Lung (tissue), 12 donors: Measurements from ENCODE around the gene GPX5. TPM values are rescaled to one million over a fixed set of nuclear protein-coding genes. Genes with fewer than 3 reads are reported as not detected.
A peak's percentile ranks its signal among the peaks of the same experiment; 100 is the strongest.

Source experiments
- ATAC-seq: fragments of 200-7000 bp; cut with Tn5 transposase; one replicate; pipeline ENCODE4 v1.9.1; 2020; ENCODE audit warnings: moderate number of reproducible peaks; ENCODE audit not compliant: insufficient read depth, low FRiP score
- DNase-seq, 3 donors: peaks; one replicate each; pipeline ENCODE4 v3.0.0-alpha.2; 2013 to 2017
- H3K27ac ChIP-seq, 2 donors: one replicate each; pipeline ENCODE4 v1.5.1; 2013; ENCODE audit warnings: mild to moderate bottlenecking in 2 of 2, moderate library complexity in 2 of 2, control low read depth in 1 of 2, inconsistent platforms in 1 of 2, low read depth in 1 of 2, low read length in 1 of 2
- H3K27me3 ChIP-seq, 3 donors: one replicate each; pipeline ENCODE4 v1.5.1; 2013; ENCODE audit warnings: low read length in 2 of 3; ENCODE audit not compliant: control insufficient read depth in 3 of 3, insufficient read depth in 3 of 3
- H3K36me3 ChIP-seq, 4 donors: one replicate each; pipeline ENCODE4 v1.5.1; 2013; ENCODE audit warnings: low read length in 4 of 4, mild to moderate bottlenecking in 1 of 4, moderate library complexity in 1 of 4; ENCODE audit not compliant: control insufficient read depth in 4 of 4, insufficient read depth in 4 of 4
- H3K4me1 ChIP-seq, 5 donors: one replicate each; pipeline ENCODE4 v1.5.1; 2013; ENCODE audit warnings: low read length in 5 of 5, mild to moderate bottlenecking in 2 of 5, moderate library complexity in 1 of 5; ENCODE audit not compliant: control insufficient read depth in 5 of 5, insufficient read depth in 5 of 5
- H3K4me3 ChIP-seq: one replicate; pipeline ENCODE4 v1.5.1; 2013; ENCODE audit warnings: mild to moderate bottlenecking, control low read depth, moderate library complexity
- H3K9ac ChIP-seq, 2 donors: one replicate each; pipeline ENCODE4 v1.5.1; 2013; ENCODE audit warnings: low read length in 2 of 2, control low read depth in 1 of 2; ENCODE audit not compliant: insufficient read depth in 1 of 2
- H3K9me3 ChIP-seq, 4 donors: one replicate each; pipeline ENCODE4 v1.5.1; 2013; ENCODE audit warnings: low read length in 3 of 4, mild to moderate bottlenecking in 1 of 4, moderate library complexity in 1 of 4; ENCODE audit not compliant: control insufficient read depth in 4 of 4, insufficient read depth in 3 of 4
- WGBS, 2 donors: extraction: QIAGEN DNeasy Blood & Tissue Kit; methylation state at CpG; one replicate each; pipeline ENCODE4 v1.1.7; 2013; 5-methylcytosine and 5-hydroxymethylcytosine counted together
- polyA plus RNA-seq, 2 donors: library from polyadenylated mRNA; stranded (reverse); fragments of 200-250 nt; gene quantifications; one replicate each; pipeline ENCODE4 v1.2.1, GENCODE V29; 2013
- total RNA-seq, 2 donors: library from RNA; depleted of rRNA in 1 of 2; stranded (reverse); fragments of >200 nt in 1 of 2; gene quantifications; one replicate each; pipeline ENCODE4 v1.2.1, GENCODE V29; 2014 to 2021
- TF ChIP-seq, protein P1 (sequence below): IDR thresholded peaks from 2 replicates; pipeline ENCODE4 v1.5.1; 2012; ENCODE audit warnings: mild to moderate bottlenecking; ENCODE audit errors: control extremely low read depth, extremely low read depth
- donor health status: control.
- donor health status: control.
- donor health status: Bipolar disorder and iron deficiency.
- donor health status: healthy.
- donor health status: DM: yes; HTN: yes; CAD: no.

Gene GPX5
- total and polyA plus RNA-seq, 4 donors: not detected

DNA sequence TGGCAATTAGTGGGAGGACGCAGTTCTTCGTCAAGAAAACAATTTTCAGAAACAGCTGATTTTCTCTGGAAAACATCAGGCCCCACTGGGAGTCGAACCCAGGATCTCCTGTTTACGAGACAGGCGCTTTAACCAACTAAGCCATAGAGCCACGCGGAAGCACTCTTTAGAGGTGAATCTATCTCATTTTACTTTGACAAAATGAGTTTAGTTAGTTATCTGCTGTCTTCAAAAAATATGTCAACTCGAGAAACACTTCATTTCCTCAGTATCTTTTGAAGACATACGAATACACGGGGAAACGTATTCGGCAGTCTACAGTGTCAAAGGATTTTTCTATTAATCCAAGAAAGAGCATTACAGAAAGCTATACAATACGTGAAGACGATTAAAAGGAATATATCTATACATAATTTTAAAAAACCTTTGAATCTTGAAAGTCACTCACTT lies 36.7 kb upstream of the GPX5 start:
- ATAC-seq: no peak
- peak; percentile 59 to 89 (median 80) for DNase-seq
- TF ChIP-seq, protein P1, sequence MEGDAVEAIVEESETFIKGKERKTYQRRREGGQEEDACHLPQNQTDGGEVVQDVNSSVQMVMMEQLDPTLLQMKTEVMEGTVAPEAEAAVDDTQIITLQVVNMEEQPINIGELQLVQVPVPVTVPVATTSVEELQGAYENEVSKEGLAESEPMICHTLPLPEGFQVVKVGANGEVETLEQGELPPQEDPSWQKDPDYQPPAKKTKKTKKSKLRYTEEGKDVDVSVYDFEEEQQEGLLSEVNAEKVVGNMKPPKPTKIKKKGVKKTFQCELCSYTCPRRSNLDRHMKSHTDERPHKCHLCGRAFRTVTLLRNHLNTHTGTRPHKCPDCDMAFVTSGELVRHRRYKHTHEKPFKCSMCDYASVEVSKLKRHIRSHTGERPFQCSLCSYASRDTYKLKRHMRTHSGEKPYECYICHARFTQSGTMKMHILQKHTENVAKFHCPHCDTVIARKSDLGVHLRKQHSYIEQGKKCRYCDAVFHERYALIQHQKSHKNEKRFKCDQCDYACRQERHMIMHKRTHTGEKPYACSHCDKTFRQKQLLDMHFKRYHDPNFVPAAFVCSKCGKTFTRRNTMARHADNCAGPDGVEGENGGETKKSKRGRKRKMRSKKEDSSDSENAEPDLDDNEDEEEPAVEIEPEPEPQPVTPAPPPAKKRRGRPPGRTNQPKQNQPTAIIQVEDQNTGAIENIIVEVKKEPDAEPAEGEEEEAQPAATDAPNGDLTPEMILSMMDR: no peak
- no peaks in the 10 kb centered on the region for H3K36me3 ChIP-seq
- H3K27ac ChIP-seq: no peak overlapping the region
- H3K9ac ChIP-seq: peak overlapping the region in 1 of 2 donors; percentile 77
- peaks cover 0 to 1% (median 0%) of the 10 kb centered on the region in 4 donors for H3K9me3 ChIP-seq
- H3K4me1 ChIP-seq: peaks cover 0 to 4% (median 3%) of the 10 kb centered on the region in 5 donors
- no peak overlapping the region for H3K4me3 ChIP-seq
- 8 to 18% methylated on average over 14 of the region's 14 CpGs for WGBS, 2 donors
- peaks cover 0 to 3% (median 0%) of the 10 kb centered on the region in 3 donors for H3K27me3 ChIP-seq

DNA sequence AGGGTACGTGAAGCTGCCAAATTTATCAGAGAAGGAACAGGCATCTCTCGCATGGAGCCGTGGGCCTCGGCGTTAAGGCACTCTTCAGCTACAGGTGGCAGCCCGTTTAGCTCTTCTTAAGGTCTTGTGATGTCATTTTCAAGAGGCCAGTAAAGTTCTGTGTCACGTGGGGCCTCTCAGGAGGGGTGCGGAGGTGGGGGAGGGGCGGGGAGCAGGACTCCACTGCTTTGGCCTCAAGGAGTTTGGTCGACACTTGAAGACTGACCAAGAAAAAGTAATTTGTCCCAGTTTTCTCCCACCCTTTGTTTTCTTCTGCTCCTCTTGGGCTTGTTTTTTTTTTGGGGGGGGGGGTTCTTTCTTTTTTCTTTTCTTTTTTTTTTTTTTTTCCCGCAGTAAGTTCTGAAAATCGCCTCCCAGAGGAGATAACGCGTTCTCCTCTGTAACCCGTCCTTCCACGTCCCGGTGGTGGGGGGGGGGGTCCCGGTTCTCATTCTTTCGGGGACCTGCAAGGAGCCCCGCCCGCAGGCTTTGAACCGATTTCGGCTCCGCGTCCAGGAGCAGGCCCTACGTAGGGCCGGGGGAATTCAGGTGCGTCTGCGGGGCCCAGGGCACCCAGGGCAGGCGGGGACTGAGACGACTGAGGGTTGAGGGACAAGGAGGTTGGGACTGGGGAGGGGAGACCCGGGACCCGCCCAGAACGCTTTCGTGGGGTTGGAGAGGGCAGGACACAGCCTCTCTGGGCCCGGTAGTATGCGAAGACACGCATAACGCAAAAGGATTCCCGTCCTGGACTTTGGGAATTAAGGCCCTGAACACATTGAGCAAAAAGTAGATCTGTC lies 36.1 kb upstream of the GPX5 start:
- TF ChIP-seq, protein P1: no peak
- Histone ChIP-seq H3K4me3 (no peak overlapping the region), H3K27me3 (peaks cover 0 to 3% (median 0%) of the 10 kb centered on the region in 3 donors), H3K9me3 (peaks cover 0 to 1% (median 0%) of the 10 kb centered on the region in 4 donors), H3K4me1 (peaks cover 0 to 4% (median 3%) of the 10 kb centered on the region in 5 donors), H3K36me3 (no peaks in the 10 kb centered on the region), H3K9ac (peak overlapping the region; percentile 77 to 82), H3K27ac (peak overlapping the region in 1 of 2 donors; percentile 27)
- 2% methylated on average over 40 of the region's 40 CpGs for WGBS, 2 donors
- DNase-seq: peak; percentile 80 to 87 (median 86)
- peak; percentile 91 for ATAC-seq

DNA sequence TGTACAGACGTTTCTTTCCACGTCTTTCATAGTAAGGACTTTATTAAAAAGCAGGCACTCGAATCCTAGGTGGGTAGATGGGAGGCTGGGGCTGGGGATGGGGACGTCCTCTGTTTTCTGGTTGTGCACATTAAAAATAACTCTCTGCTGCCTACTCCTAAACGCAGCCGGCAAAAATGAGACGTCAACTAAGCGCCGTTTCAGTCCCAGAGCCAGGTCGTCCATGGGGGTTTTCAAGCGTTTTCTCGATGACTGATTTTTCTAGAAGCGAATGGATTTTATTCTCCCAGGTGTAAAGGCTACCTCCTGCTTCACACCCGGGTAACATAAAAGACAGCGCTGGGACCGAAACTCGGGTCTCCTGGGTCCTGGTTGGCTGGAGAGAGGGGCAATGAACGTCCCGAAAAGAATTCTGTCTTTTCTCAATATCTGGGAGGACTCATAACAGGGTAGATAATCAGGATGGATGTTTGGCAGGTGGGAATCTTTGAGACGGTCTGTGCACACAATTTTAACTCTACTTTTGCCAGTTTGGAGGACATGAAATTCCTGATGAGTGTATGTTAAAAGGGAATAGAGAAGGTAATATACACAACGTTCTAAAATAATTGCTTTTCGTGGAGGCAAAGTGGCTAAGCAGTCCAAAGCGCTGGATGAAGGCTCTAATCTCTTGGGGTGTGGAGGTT lies 35.3 kb upstream of the GPX5 start:
- H3K4me1 ChIP-seq: peaks cover 0 to 4% (median 3%) of the 10 kb centered on the region in 5 donors
- H3K4me3 ChIP-seq: no peak overlapping the region
- peaks cover 0 to 3% (median 0%) of the 10 kb centered on the region in 3 donors for H3K27me3 ChIP-seq
- H3K36me3 ChIP-seq: no peaks in the 10 kb centered on the region
- H3K9ac ChIP-seq: peak overlapping the region; percentile 77 to 82
- peaks cover 0 to 1% (median 0%) of the 10 kb centered on the region in 4 donors for H3K9me3 ChIP-seq
- ATAC-seq (peak; percentile 8), DNase-seq (peak; percentile 55 to 81 (median 67))
- 10 to 11% methylated on average over 23 of the region's 23 CpGs for WGBS, 2 donors
- no peak overlapping the region for H3K27ac ChIP-seq
- TF ChIP-seq, protein P1: no peak
